GM18499 (cell line): Measurements from ENCODE around the gene KLF1.
"Not testable (repeated sequence)": the region's sequence is repeated elsewhere in the genome, so short reads cannot be mapped to it uniquely, and the experiment has no call there.

Experiments
- ATAC-seq: cut with Tn5 transposase; IDR thresholded peaks from one replicate; pipeline ENCODE4 v1.9.1; 2021; ENCODE audit warnings: moderate number of reproducible peaks; ENCODE audit not compliant: insufficient read depth, unreplicated experiment

The KLF1 gene

GRCh38 chr19:12886969-12887747, at the start of gene KLF1:
TSS of gene KLF1 (minus strand) at chr19:12887201. CDS start at chr19:12887140, 61 bp downstream.
- no peak for ATAC-seq

- ATAC-seq, result no peak
Observed at GRCh38 chr19:12936582-12936981, 49.6 kb upstream of the KLF1 start.

DNA sequence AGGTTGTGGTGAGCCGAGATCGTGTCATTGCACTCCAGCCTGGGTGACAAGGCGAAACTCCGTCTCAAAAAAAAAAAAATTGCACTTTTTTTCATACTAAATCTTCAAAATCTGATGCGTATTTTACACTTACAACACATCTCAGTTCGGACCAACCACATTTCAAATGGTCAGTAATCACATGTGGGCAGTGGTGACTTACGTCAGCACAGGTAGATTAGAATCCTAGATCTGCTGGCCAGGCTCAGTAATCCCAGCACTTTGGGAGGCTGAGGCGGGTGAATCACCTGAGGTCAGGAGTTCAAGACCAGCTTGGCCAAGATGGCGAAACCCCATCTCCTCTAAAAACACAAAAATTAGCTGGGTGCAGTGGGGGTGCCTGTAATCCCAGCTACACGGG, 48.1 kb upstream of the KLF1 start:
- ATAC-seq, result no peak

GRCh38 chr19:12933287-12934072, 46.5 kb upstream of the KLF1 start, which contains the start of gene FARSA:
TSS of gene FARSA (minus strand) at chr19:12933711. CDS start at chr19:12933696, 15 bp downstream.
- ATAC-seq, result no peak

GRCh38 chr19:12932392-12933286, 45.6 kb upstream of the KLF1 start:
- ATAC-seq, result no peak

GRCh38 chr19:12930002-12930645, 43.1 kb upstream of the KLF1 start:
- ATAC-seq, result no peak

DNA sequence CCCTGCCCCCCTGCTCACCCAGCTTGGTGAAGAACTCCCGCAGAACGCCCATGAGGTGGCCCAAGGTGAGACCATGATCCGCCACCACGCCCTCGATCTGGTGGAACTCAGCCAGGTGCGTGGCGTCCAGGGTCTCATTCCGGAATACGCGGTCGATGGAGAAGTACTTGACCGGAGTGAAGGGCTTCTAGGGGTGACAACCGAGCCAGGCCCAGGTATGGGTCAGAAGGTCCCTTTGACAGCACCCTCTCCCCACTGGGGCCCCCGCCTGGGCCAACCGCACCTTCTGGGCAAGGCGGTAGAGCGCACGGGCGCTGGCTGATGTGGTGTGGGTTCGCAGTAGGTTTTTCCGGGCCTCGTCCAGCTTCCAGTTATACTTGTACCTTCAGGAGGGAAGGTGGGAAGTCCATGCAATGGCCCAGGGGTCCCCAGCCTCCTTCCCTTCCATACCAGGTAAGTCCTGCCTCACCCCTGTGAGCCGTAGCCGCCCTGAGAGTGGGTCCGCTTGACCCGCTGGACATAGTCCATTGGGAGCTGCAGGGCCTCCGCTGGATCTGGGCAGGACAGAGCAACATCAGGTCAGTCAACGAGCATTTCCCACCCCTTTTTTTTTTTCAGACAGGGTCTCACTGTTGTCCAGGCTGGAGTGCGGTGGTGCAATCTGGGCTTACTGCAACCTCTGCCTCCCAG, 37.8 kb upstream of the KLF1 start:
- ATAC-seq, result no peak

GRCh38 chr19:12922959-12923358, 36.0 kb upstream of the KLF1 start:
- ATAC-seq, result no peak

DNA sequence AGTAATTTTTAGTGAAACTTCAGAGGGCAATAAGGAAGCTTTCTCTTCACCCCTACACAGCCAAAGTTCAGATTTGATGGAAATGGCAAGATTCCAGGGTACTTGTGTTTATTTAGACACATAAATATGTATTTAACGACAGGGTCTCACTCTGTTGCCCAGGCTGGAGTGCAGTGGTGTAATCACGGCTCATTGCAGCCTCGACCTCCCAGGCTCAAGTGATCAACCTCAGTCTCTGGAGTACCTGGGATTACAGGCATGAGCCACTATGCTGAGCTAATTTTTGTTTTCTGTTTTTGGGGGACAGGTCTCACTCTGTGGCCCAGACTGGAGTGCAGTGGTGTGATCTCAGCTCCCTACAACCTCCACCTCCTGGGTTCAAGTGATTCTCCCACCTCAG, 34.0 kb upstream of the KLF1 start:
- ATAC-seq, result no peak

DNA sequence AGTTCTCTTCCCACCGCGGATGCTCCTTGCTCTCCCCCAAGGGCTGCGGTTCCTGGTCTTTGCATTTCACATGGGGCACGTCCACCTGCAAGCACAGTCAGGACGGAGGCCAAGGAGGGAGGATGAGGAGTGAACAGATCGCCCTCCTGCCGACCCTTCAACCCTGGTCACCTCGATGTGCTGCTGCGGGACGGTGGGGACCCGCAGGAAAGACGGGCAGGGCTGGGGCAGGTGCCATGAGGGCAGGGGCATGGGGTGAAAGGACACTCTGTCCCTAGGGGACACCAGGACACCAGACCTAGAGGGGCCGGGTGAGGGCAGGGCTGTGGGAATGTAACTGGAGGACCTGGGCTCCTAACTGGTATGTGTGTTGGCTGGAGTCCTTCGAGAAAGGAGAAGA, 31.3 kb upstream of the KLF1 start:
- ATAC-seq, result no peak

DNA sequence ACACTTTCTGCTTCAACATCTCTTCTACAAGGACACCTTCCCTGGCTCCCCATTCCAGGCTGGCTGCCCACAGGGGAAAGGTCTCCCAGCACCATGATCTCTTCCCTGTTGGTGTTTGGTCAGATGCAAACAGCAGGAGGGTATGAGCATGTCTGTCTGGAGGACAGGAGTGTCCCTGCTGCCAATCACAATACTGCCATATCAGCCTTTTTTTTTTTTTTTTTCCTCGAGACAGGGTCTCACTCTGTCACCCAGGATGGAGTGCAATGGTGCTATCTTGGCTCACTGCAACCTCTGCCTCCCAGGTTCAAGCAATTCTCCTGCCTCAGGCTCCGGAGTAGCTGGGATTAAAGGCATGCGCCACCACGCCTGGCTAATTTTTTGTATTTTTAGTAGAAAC, 28.9 kb upstream of the KLF1 start:
- not testable (repeated sequence) for ATAC-seq

GRCh38 chr19:12913851-12914690, 27.1 kb upstream of the KLF1 start:
- no peak for ATAC-seq

DNA sequence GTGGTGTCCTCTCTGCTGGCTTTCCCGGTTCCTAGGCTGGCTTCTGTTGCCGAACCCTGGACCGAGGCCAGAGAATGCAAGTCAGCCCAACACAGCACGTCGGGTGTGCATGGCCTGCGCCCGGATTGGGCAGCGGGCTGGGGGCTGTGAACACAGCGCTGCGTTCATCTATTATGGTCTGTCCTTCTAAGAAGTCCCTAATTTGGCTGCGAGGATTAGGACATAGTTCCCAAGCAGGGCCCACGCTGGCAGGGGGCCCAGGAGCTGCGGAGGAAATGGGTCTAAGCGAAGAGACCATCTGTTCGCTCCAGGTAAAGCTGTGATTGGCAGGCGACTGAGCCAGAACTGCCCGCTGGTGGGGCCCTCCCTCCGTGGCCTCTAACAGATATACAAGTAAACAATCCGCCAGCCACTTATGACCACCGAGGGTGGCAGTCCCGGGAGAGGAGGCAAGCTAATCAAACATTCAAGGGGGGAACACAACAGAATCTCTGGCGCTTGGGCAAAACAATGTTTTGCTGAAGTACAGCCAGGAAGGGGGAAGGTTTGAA, 26.1 kb upstream of the KLF1 start:
- ATAC-seq, result no peak

DNA sequence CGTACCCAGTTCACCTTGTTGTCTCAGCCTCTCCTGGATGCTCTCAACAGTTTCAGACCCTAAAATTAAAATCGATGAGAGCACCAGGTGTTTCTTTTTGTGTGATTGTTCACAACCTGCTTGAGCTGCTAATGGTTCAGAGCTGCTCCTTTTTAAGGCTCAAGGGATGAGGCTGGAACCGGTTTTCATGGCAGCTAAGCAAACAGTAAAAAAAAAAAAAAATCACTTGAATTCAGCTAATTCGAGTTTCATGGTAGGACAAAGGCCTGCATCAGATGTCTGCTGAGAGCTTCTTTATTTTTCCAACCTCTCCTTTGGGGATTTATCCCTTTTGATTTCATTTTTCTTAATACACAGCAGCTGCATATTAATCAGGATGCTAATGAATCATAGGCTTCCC, 25.6 kb upstream of the KLF1 start:
- ATAC-seq, result no peak

DNA sequence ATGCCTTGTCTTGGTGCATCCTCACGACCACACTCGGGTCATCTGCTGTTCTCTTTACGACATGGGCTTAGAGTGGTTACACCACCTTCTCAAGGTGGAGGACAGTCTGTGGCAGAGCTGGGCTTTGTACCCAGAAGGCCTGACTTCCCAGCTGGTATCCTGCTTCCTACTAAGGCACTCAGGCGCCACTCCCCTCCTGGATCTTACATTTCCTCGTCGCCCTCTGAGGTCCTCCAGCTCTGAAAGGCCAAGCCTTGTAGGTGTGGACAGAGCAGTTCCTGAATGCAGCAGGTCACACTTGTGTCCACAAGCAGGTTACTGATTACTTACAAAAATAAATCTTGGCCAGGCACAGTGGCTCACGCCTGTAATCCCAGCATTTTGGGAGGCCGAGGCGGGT, 20.2 kb upstream of the KLF1 start:
- ATAC-seq, result no peak

DNA sequence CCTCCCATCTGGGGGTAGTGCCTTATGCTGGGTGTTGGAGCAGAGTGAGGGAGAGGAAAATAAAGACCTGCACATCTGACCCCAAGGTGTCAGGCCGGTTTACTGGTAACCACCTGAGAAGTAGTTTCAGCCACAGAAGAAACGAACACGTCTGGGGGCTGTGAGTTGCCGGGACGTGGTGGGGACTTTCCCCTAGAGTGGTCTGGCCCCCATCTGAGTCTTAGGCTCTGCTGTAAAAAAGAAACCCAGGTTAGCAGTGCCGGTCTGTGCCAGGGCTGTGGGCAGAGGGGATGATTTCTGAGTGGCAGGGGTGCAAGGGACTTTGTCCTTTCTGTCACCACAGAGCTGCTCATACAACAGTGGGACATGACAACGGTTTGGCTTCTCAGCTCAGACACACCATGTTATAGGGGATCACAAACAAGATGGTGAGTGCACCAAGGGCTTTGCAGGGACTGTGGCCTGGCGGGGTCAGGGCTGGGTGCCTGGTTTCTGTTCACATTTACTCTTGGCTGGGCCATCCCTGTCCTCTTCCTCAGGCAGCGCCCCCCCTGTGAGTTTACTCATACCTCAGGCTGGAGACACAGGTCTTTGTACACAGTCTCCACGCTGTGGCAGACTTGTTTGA, 13.0 kb upstream of the KLF1 start:
- no peak for ATAC-seq

- no peak for ATAC-seq
Observed at GRCh38 chr19:12896460-12896859, 9.5 kb upstream of the KLF1 start.

GRCh38 chr19:12893582-12893981, 6.6 kb upstream of the KLF1 start:
- no peak for ATAC-seq
